Activated CD4-positive, alpha-beta T cell treated with anti-CD3 and anti-CD28 coated beads, Interleukin-2, amount 50 U/mL, for 48 hours (primary cell): ENCODE results near the gene LGALS1.

Experiments
- DNase-seq, 2 experiments: peaks; one replicate each; pipeline ENCODE4 v3.0.0-alpha.2; 2020

Gene LGALS1

DNA sequence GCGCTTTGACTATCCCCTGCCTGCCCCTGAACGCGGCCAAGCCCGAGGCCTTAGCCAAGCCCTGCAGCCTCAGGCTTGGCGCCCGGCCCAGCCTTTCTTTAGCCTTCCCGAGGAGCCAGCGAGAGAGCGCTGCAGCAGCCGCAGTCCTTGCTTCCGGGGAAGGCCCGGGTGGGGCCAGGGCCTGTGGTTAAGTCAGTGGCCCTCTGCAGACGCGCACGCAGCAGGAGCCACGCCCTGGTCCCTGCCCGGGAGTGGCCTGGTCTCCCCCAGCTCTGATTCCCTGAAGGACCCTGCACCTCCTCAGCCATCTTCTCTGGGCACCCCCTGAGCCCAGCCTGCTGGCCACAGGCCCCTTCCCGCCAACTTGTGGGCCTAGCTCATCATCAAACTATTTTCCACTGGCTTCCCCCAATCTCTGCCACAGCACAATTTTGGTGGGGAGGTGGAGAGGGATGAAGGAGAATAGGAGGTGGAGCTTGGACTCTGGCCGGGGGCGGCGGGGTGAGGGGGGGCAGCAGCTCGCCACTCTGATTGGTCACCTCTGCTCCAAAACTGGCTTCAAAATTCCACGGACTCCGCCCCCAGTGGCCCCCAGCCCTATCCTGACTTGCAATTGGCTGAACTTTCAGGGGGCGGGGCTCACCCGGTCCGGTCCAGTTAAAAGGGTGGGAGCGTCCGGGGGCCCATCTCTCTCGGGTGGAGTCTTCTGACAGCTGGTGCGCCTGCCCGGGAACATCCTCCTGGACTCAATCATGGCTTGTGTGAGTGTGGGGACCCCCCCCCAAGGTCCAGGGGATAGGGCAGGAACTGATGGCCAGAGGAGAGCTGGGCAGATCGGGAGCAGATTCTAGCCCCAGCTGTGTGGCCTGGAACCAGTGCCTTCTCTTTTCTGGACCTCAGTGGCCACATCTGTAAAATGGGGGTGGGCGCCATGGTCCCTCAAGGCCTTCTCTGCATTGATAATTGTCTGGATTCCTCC, at the start of gene LGALS1:
TSS of gene LGALS1 (plus strand) at position 686 of the 979 bp plus-strand sequence. CDS start at position 753, 67 bp downstream.
- peak; percentile 82 to 88 for DNase-seq

DNA sequence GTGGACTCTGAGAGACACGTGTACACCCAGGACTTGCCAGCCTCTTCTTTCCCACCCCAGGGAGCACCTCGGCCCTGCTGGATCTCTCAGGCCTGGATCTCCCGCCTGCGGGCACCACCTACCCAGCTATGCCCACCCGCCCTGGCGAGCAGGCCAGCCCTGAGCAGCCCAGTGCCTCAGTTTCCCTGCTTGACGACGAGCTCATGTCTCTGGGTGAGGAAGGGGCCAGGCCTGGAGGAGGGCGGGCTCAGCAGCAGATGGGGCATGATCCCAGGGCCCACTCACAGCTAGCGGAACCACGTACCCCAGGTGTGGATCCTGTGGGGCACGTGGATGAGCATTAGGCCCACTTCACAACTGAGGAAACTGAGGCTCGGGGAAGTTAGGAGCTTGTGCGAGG, 49.7 kb upstream of the LGALS1 start:
- DNase-seq: no peak

DNA sequence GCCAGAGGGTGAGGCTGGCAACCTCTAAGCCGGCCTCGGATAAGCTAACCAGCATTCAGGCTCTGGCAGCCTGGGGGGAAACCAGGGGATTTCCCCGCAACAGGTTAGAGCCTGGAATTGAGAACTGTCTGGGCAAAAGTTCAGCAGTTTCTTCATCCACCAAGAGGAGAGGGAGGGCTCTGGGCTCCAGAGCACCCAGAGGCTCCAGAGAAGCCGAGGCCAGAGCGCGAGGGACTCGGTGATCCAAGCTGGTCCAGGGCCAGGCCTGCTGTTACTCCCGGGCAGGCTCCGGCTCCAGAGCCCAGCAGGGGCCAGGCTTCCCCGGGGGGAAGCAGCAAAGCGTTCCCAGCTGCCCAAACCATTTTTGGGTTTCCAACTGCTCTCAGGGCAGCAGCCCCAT, 49.3 kb upstream of the LGALS1 start:
- DNase-seq: no peak

DNA sequence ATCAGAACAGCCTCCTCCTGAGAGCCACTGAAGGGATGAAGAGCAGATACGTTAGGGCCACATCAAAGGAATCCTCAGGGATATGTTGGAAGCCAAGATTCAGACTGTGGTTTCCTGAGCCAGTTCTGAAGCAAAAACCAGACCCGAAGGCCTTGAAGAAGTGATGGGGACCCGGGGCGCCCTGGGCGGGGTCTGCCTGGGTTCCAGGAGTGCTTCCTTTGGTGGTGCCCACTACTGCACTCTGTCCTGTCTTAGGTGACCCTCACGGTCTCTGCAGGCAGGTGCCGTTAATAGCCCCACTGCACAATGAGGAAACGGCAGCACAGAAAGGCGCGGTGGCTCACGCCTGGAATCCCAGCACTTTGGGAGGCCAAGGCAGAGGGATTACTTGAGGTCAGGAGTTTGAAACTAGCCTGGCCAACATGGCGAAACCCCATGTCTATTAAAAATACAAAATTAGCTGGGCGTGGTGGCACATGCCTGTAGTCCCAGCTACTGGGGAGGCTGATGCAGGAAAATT, 48.8 kb upstream of the LGALS1 start:
- no peak for DNase-seq

DNA sequence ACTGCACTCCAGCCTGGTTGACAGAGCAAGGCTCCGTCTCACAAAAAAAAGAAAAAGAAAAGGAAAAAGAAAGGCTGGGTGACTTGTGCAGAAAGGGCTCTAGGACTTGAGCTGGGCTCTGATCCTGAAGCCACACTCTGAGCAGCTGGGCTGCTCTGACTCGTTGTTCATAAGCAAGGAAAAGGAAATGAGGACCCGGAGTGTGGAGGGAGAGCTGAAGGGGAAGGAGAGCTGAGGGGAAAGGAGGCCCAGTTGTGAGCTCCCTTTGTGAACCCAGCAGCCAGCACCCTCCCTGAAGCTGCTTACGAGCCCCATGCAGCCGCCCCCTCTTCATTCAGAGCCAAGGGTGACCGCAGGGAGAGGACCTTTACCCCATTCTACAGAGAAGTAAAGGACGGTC, 48.3 kb upstream of the LGALS1 start:
- no peak for DNase-seq

DNA sequence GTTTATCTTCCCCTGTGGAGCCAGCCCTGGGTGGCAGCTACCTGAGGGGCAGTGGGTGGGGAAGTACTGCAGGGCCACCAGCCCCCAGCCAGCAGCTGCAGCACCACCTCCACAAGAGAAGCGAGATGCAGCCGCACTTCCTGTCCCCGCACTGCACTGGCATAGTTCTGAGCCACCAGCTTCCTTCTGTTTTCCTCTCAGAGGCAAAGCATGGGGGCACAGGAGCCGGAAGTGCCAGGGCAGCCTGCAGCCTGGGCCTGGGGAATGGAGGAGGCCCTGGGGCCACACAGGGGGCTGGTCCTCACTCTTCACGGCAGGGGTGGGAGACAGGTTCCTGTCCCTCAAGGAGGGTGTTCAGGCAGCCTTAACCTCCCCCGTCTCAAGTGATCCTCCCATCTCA, 47.9 kb upstream of the LGALS1 start:
- DNase-seq: peak; percentile 51 to 56

DNA sequence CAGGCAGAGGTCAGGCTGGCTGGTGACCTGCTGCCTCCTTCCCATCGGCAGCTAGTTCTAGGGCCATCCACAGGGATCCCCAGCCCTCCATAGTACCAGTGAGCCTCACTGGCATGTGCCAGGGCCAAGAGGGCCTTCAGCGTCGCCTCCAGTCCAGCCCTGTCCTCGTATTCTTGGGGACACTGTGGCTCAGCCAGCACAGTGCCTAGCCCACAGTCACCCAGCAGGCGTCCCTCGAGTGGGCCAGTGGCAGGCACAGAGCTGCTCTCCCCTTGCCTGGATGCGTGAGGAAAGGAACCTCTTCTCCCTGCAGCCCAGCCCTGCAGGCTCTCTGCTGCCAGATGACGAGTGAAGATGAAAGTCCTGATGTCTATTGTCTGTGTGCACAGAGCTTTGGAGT, 46.6 kb upstream of the LGALS1 start:
- no peak for DNase-seq

DNA sequence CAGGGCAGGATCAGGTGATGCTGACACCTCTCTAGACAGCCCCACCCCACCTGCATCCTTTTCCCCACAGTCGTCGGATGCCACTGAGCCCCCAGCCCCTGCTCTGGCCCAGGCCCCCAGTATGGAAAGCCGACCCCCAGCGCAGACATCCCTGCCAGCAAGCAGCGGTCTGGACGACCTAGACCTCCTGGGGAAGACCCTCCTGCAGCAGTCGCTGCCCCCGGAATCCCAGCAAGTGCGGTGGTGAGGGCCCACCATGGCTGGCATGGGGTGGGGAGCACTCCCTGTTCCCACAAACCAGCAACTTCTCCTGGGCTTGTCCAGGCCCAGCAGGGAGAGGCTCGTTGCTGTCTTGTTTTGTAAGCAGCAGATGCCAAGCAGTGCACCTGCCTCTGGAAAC, 45.5 kb upstream of the LGALS1 start:
- no peak for DNase-seq

DNA sequence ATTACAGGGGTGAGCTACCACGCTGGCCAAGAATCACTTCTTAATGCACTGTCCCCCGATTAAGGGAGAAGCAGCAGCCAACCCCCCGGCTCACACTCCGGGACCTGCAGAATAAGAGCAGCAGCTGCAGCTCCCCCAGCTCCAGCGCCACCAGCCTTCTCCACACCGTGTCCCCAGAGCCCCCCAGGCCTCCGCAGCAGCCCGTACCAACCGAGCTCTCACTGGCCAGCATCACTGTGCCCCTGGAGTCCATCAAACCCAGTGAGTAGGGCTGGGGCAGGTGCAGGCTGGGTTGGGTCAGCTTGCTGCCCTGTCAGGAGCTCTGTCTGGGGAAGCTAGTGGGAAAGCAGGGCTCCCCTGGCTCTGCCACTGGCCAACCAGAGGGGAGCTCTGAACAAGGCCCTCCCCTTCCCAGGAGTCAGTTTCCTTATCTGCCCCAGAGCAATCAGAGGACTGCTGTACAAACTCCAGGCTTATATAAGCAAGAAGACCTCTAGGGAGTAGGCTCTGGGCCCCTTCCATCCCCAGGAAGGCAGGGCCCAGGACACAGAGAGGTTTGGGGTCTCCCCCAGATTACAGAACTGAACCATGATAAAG, 44.5 kb upstream of the LGALS1 start:
- no peak for DNase-seq

DNA sequence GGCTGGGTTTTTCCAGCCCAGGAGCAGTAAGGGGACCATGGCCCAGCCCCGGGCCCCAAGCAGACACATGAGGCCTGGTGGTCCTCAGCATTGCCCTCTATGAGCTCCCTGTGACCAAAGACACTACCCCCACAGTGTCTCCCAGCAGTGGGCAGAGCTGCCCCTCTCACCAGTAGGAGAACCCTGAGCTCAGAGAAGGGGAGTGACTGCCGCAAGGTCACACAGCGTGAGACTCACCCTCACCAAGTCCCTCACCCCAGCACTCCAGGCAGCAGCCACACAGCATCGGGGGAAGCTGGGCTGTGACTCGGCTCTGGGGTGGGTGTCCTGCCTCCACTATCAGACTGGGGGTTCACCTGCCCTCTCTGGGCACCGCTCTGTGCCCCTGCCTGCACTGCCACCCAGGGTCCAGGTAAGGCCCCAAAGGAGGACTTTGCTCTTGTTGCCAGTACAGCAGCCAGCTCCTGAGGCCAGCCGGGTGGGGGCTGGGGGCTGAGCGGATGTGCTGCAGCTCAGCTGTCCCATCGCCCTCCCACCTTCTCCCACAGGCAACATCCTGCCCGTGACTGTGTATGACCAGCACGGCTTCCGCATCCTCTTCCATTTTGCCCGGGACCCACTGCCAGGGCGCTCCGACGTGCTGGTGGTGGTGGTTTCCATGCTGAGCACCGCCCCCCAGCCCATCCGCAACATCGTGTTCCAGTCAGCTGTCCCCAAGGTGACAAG, 43.8 kb upstream of the LGALS1 start:
- no peak for DNase-seq

DNA sequence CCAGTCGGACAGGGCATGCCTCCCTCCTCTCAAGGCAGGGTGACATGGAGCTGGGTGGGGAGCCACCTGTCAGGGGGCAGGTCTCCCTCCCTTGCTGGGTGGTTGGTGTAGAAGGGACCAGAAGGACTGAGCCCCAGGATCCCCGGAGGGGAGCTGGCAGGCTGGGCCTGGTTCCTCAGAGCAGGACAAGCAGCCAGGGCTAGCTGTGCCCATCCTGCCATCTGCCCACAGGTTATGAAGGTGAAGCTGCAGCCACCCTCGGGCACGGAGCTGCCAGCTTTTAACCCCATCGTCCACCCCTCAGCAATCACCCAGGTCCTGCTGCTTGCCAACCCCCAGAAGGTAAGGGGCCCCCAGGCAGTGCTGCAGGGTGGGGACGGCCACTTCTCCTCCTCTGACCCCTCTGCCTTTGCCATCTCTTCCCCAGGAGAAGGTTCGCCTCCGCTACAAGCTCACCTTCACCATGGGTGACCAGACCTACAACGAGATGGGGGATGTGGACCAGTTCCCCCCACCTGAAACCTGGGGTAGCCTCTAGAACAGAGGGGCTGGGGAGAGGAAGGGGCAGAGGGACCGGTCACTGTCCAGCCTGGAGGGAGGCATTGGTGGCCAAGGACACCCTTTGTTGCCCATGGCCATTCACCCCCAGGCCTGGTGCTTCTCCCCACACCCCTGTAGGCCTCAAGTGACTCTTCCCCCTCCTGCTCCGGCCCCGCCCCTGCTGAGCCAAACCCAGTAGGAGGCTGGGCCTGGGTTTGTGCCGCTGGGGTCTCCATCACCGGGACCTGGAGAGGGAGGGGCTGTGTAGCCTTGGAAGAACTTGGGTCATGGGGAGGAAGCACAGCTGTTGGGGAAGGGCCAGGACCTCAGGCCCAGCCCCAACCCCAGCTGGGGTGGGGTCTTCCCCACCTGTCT, 43.0 kb upstream of the LGALS1 start:
- peak; percentile 39 to 47 for DNase-seq

DNA sequence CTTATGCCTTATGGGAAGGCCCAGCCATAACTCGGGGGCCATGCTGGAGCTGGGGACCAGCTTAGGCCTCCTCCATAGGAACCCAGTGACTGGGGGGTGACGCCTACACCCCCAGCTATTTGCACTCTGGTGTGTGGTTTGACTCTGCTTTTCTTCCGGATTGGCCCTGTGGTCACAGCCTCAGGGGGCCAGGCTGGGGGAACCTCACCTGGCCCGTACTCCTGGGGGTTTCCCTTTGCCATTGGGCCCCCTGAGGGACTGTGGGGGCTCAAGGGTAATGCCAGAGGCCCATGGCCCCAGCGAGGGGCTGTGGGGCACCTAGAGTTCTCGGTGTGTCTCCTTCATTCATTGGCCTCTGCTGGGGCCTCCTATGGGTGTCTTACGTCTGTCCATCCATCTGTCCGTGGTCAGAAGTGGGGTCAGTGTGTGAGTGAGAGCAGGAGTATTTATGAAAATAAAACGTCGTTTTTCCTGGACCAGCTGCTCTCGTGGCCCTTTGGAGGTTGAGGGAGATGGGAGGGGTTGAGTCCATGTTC, 42.3 kb upstream of the LGALS1 start:
- DNase-seq: peak; percentile 45 to 59

DNA sequence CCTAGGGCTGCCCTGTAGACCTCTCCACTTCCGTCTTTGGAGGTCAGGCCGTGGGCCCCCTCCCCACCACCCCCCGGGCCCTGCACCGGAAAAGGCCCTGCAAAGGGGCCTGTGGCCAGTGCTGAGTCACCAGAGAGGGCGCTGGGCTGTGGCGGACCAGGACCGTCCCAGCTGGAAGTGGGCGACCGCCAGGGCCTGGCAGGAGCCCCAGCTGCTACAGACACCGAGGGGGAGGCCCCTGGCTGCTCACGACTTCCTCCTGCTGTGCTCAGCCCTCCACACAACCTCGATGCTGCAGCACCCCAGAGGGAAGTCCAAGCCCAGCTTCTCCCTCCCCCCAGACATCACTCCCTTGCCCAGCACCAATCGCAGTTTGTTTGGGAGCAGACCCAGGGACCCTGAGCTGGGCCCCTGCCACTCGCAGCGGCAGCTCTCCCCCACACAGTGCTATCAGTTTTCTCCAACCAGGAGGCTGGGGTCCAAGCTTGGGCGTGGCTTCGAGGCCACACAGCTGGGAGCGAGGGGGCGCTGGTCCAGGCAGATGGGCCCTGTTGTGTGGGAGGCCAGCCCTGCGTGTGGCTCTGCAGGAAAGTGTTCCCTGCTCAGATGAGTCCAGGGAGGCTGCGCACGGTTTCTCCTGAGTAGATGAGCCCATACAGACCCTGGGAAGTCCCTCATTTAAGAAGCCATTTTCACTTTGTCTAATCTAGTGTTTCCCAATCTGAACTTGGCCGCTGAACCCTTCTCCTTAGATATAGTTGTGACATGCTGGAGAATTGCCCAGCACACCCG, 41.6 kb upstream of the LGALS1 start:
- peak; percentile 72 to 75 for DNase-seq

DNA sequence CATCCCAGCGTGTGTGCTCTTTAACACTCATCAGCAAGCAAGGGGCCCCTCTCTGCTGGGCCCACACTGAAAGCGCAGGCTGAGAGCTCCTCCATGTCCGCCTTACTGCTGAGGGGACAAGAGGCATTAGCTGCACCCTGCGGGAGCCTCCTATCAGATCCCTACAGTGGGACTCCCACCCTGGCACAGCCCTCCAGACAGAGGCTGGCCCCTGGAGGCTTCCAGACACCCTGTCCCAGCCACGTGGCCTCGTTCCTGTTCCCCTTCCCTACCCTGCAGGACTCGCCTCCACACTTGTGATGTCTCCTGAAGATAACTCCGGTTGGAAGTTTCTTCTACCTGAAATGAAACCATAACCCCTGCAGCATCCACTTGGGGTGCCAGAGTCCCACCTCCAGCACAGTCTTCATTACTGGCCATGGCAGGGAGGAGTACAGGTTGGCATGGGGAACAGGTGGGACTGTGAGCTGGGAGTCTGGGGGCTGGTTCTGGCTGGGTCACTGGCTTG, 41.0 kb upstream of the LGALS1 start:
- DNase-seq: peak in 1 of 2 experiments; percentile 31

DNA sequence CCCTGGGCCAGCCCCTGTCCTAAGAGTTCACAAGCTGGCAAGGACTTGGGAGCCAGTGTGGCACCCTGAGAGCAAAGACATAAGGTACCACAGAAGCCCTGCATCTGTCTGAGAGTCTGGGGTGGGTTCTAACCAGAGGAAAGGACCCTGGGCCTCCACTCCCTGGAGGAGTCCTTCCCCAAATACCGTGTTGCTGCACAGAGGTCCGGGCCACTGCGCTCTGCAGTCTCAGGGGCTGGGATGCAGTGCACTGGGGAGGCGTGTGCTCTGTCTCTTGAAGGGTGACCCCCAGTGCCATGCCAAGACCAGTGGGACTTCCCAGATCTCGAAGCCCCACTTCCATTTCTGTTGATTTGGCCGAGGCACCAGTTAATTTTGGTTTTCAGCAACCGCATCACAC, 40.3 kb upstream of the LGALS1 start:
- DNase-seq: no peak

DNA sequence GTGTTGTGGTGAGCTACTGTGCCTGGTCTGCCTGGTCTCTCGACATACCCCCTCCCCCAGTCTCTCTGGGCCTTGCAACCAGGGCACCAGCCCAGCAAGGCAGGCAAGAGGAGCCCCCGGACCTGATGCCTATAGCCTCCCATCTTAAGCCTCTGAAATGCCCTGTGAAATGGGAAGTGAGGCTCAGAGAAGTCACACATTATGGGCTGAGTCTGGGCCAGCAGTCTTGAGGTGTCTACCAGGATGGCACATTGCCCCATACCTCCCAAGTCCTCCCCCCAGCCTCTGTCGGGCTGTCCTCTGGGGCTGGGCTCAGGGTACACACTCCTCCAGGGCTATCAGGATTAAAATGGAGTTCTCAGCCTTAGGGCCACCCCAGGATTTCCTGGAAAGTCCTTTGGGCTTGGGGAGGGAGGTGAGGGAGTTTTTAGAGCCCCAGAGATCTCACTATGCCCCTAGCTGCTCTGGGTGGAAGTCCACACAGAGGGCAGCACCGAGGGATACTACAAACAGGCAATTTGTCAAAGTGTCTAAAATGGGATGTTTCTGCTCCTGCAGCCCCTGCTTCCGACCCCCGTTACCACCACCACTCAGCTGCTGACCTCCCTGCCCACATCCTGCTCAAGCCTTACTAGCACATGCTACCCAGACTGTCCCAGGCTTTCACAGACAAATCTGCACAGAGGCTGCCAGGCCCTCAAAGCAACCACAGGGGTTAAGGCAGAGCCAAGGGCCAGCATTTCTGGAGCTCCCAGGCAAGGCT, 39.1 kb upstream of the LGALS1 start:
- peak in 1 of 2 experiments; percentile 30 for DNase-seq

DNA sequence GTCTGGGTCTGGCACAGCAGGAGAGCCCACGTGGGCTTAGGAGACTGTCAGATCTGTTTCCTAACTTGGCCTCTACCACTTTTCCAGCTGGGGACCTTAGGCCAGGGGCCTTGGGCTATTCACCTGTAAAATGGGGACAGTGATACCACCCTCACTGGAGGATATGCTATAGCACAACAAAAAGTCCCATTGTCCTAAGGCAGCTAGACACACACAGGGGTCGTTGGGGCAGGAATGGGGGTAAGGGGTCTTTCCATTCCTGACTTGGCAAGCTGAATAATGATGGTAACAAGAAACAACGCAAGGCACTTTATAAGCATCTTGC, 38.5 kb upstream of the LGALS1 start:
- no peak for DNase-seq

DNA sequence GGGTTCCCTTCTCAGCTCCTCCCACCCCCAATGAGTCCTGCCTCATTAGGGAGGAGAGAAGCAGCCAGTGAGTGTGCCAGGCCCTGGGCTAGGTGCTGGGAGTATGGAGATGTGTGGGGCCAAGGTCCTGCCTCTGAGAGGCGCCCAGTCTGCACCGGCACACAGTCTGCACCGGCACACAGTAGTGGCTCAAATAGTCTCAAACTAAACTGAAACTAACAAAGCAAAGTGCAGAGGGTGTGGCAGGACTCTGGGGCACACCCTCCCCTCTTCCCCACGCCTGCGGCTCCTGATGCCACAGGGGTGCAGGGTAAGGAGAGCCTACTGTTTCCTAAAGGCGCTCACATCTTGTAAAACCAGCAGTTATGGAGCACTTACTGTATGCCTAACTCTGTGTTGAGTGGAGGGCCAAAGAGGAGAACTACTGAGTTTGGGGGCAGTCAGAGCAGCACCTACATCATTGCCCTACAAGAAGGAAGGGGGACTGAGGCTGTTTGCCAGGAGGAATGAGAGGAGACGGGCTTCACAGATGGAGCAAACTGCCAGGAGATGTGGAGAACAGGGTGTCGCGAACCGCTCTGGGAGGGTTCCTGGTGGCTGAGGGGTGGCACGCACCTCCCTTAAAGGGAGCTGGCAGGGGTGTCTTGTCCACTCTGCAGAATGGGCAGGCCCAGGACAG, 36.9 kb upstream of the LGALS1 start:
- peak; percentile 34 to 46 for DNase-seq

DNA sequence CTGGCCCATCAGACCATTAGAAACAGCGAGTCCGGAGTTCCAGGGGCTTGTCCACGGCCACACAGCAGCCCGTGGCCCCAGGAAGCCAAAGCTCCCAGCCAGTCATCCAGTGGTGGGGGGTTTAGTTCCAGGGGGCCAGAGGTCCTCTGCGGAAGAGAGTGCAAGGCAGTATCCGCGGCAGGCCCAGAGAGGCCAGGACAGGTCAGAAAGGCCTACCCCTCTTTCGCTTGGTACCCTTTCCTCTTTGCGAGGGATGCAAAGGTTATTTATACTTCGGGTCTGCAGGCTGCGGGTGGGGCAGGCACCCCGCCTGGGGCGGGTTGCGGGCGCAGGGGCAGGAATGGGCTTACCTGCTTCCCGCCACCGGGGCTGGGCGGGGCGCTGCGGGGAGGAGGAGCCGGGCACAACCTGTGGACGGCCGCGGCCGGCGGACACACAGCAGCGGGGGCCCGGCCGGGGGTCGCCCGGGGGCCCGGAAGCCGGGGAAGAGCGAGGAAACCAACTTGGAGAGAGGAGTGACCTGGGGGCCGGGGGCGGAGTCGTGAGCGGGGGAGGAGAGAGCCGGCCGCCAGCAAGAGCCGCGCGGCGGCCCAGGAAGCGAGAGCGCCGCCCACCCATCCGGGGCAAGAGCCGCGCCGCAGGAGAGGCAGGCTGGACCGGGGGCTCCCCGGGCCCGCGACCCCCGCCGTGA, 36.2 kb upstream of the LGALS1 start, which contains the start of gene SH3BP1:
TSS of gene SH3BP1 (plus strand) at position 600 of the 691 bp plus-strand sequence. CDS start 119 bp downstream, outside the sequence.
- DNase-seq: peak; percentile 64 to 72
